Stomach (tissue), 9 donors: ENCODE data around the gene FYN. TPM values are rescaled to one million over a fixed set of nuclear protein-coding genes. Genes with fewer than 3 reads are reported as not detected.

Source experiments
- DNase-seq, 2 donors: peaks; one replicate each; pipeline versions ENCODE4 v3.0.0 to v3.0.0-alpha.2; 2013 to 2019
- H3K27ac ChIP-seq, 5 donors: fragments of 200-600 bp in 4 of 5; sonication (generic) in 4 of 5; one replicate each; pipeline ENCODE4 v1.5.1; 2013 to 2019; ENCODE audit warnings: mild to moderate bottlenecking in 1 of 5, moderate library complexity in 1 of 5
- H3K27me3 ChIP-seq, 3 donors: fragments of 200-600 bp; sonication (generic); one replicate each; pipeline ENCODE4 v1.5.1; 2017 to 2019; ENCODE audit warnings: mixed run types in 1 of 3
- H3K36me3 ChIP-seq, 4 donors: fragments of 200-600 bp; sonication (generic); 1 replicate in 3 of 4; 2 replicates in 1 of 4; pipeline ENCODE4 v1.5.1; 2016 to 2019
- H3K4me1 ChIP-seq, 4 donors: fragments of 200-600 bp; sonication (generic); one replicate each; pipeline ENCODE4 v1.5.1; 2016 to 2019
- H3K4me3 ChIP-seq, 4 donors: fragments of 200-600 bp; sonication (generic) in 3 of 4; one replicate each; pipeline ENCODE4 v1.5.1; 2016 to 2019; ENCODE audit warnings: mild to moderate bottlenecking in 1 of 4
- H3K9me3 ChIP-seq, 4 donors: fragments of 200-600 bp; sonication (generic); one replicate each; pipeline ENCODE4 v1.5.1; 2016 to 2019
- EP300 ChIP-seq: sonication (generic); formaldehyde crosslinking; IDR thresholded peaks from one replicate; pipeline ENCODE4 v1.6.1; 2017; ENCODE audit warnings: antibody characterized with exemption
- POLR2A ChIP-seq, 4 donors: fragments of 450-650 bp; IDR thresholded peaks; one replicate each; pipeline ENCODE4 v1.6.1; 2016; ENCODE audit warnings: antibody characterized with exemption in 4 of 4, control low read depth in 2 of 4, mild to moderate bottlenecking in 1 of 4, moderate library complexity in 1 of 4
- POLR2AphosphoS5 ChIP-seq, 3 donors: sonication (generic); formaldehyde crosslinking; IDR thresholded peaks; one replicate each; pipeline ENCODE4 v1.6.1; 2016; ENCODE audit warnings: antibody characterized with exemption in 3 of 3
- WGBS, 5 donors: extraction: QIAGEN DNeasy Blood & Tissue Kit in 3 of 5; methylation state at CpG; one replicate each; pipeline versions ENCODE4 v1.1.5 to v1.1.7; 2013 to 2018; 5-methylcytosine and 5-hydroxymethylcytosine counted together
- intact Hi-C: fragments of 100-400 bp; cut with DNase I; formaldehyde crosslinking; loops from one replicate; pipeline ENCODE4 v1.15.1; 2023; ENCODE audit warnings: low total_unique reads
- polyA plus RNA-seq, 3 donors: library from polyadenylated mRNA; stranded (reverse); fragments of 200-250 nt; gene quantifications; one replicate each; pipeline ENCODE4 v1.2.3, GENCODE V29; 2013
- total RNA-seq, 5 donors: library from RNA; depleted of rRNA; stranded (reverse); fragments of >200 nt; gene quantifications; one replicate each; pipeline versions ENCODE4 v1.1.0 to v1.2.3, GENCODE V29; 2014 to 2016
- TF ChIP-seq, protein P1 (sequence below), 7 experiments: fragments of 450-650 bp in 4 of 7; fragments of 200-600 bp in 3 of 7; sonication (generic) in 3 of 7; IDR thresholded peaks; one replicate each; pipeline ENCODE4 v1.5.1; 2016 to 2019; ENCODE audit warnings: antibody characterized with exemption in 7 of 7, control low read depth in 2 of 7, mild to moderate bottlenecking in 1 of 7
- donor health status: healthy with polysubstance abuse.
- donor health status: Bipolar disorder and iron deficiency.
- donor health status: healthy.

Gene FYN
- total and polyA plus RNA-seq, 8 donors: 8.4 to 146 (median 37.1) TPM

DNA sequence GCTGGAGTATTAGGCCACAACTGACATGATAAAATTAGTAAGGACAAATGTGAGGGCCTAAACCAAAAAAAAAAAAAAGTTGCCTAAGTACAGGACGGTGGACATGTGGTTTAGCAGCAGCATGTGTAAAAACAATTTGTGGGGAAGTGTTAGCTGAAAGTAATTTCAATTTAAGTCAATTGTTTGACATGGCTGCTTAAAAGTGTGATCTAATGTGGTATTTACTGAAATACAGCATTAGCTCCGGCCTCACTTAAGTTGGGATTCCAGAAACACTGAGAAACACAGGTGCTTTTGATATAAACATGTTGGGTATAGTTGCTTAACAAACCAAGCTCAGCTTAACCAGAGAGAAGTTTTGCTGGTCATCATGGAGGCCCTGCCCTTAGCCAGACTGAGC lies 119.7 kb downstream of the FYN start:
- H3K36me3 ChIP-seq: no peaks in the 10 kb centered on the region
- H3K4me1 ChIP-seq: peaks cover 0 to 28% (median 1%) of the 10 kb centered on the region in 4 donors
- H3K4me3 ChIP-seq: no peak overlapping the region
- TF ChIP-seq EP300 (no peak), POLR2A (IDR thresholded peaks at IDR 0.05) (no peak), POLR2AphosphoS5 (IDR thresholded peaks at IDR 0.05) (no peak)
- TF ChIP-seq, protein P1, sequence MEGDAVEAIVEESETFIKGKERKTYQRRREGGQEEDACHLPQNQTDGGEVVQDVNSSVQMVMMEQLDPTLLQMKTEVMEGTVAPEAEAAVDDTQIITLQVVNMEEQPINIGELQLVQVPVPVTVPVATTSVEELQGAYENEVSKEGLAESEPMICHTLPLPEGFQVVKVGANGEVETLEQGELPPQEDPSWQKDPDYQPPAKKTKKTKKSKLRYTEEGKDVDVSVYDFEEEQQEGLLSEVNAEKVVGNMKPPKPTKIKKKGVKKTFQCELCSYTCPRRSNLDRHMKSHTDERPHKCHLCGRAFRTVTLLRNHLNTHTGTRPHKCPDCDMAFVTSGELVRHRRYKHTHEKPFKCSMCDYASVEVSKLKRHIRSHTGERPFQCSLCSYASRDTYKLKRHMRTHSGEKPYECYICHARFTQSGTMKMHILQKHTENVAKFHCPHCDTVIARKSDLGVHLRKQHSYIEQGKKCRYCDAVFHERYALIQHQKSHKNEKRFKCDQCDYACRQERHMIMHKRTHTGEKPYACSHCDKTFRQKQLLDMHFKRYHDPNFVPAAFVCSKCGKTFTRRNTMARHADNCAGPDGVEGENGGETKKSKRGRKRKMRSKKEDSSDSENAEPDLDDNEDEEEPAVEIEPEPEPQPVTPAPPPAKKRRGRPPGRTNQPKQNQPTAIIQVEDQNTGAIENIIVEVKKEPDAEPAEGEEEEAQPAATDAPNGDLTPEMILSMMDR (IDR thresholded peaks at IDR 0.05): no peak
- H3K27ac ChIP-seq: peak overlapping the region in 4 of 5 donors; percentile 13 to 59 (median 46)
- H3K9me3 ChIP-seq: no peaks in the 10 kb centered on the region
- intact Hi-C loops: no loop called here
- WGBS, 5 donors: 72 to 84% (median 77%) methylated on average over 2 of the region's 2 CpGs
- H3K27me3 ChIP-seq: no peaks in the 10 kb centered on the region
- no peak for DNase-seq

DNA sequence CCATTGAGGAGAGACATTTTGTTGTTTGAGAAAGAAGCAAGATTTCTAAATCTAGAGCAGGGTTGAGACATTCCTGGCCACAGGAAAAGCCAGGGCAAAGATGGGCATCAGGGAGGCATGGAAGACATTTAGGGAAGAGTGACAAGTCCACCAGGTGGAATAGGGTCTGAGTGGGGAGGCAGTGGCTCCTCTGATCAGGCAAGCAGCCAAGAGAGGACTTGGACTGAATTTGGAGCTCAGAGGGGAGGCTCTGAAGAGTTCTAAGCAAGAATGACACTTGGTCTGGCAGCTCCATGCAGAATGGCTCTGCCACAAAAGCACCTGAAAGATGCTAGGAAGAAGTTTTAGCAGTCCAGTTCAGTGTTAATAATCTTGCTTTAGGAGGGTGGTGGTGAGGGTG lies 120.8 kb downstream of the FYN start:
- H3K36me3 ChIP-seq: no peaks in the 10 kb centered on the region
- intact Hi-C loops: no loop called here
- H3K4me1 ChIP-seq: peaks cover 0 to 35% (median 1%) of the 10 kb centered on the region in 4 donors
- H3K4me3 ChIP-seq: no peak overlapping the region
- H3K9me3 ChIP-seq: no peaks in the 10 kb centered on the region
- no peaks in the 10 kb centered on the region for H3K27me3 ChIP-seq
- no peak for TF ChIP-seq POLR2A (IDR thresholded peaks at IDR 0.05)
- no peak for TF ChIP-seq EP300
- no peak for TF ChIP-seq POLR2AphosphoS5 (IDR thresholded peaks at IDR 0.05)
- TF ChIP-seq, protein P1 (IDR thresholded peaks at IDR 0.05): no peak
- H3K27ac ChIP-seq: peak overlapping the region in 2 of 5 donors; percentile 52 to 59
- no peak for DNase-seq

DNA sequence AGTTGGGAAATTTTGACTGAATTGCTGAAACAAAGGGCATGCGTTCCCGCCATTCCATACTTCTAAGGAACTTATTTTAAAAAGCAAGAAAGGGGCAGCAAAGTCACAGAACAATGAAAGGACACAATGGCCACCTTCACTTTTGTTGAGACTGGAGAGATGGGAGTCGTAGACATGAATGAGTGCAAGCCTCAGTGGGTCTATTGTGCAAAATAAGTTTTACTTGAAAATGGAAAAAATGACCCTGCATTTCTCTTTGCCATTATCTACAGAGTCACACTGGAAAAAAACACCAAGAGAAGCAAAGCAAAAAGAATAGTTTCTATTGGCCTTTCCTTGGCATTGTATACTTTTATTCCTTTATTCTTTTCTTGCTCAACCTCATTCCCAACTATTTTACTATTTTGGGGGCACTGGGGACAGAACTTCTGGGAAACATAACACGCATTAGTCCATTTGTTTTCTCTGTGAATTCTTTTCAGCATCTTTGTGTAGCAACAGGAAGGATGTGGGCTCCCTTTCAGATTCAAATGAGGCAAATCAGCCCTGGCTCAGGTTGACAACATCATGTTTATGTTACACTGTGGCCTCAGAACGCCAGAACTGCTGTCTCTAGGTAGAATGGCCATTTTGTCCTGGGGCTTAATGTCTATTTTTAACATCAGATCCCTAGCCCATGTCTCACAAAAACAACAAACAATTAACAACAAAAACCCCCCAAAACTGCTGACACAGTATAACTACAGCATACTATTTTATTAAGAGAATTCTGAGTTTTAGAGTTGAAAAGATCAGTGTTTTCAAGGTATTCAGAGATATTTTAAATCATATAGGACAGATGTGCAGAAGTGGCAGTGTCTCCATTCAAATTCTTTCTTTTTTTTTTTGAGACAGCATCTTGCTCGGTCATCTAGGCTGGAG lies 122.2 kb downstream of the FYN start:
- no peak for TF ChIP-seq POLR2A (IDR thresholded peaks at IDR 0.05)
- TF ChIP-seq POLR2AphosphoS5 (IDR thresholded peaks at IDR 0.05): peak in 1 of 3 donors; percentile 8
- no peaks in the 10 kb centered on the region for H3K27me3 ChIP-seq
- H3K27ac ChIP-seq: peak overlapping the region; percentile 47 to 69 (median 56)
- peak in 1 of 2 donors; percentile 68 for DNase-seq
- 78 to 86% (median 84%) methylated on average over 6 of the region's 6 CpGs for WGBS, 5 donors
- no peak overlapping the region for H3K4me3 ChIP-seq
- H3K9me3 ChIP-seq: no peaks in the 10 kb centered on the region
- intact Hi-C loops: no loop called here
- H3K36me3 ChIP-seq: no peaks in the 10 kb centered on the region
- H3K4me1 ChIP-seq: peaks cover 0 to 39% (median 4%) of the 10 kb centered on the region in 4 donors

DNA sequence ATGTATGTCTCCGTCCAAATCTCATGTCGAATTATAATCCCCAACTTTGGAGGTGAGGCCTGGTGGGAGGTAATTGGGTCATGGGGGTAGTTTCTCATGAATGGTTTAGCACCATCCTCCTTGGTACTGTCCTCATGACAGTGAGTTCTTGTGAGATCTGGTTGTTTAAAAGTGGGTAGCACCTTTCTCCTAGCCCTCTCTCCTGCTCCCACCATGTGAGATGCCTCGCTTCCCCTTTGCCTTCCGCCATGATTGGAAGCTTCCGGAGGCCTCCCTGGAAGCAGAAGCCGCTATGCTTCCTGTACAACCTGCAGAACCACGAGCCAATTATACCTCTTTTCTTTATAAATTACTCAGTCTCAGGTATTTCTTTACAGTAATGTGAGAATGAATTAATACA lies 123.1 kb downstream of the FYN start:
- Histone ChIP-seq H3K9me3 (no peaks in the 10 kb centered on the region), H3K4me1 (peaks cover 0 to 46% (median 7%) of the 10 kb centered on the region in 4 donors), H3K4me3 (no peak overlapping the region), H3K36me3 (no peaks in the 10 kb centered on the region), H3K27me3 (no peaks in the 10 kb centered on the region), H3K27ac (peak overlapping the region in 4 of 5 donors; percentile 9 to 59 (median 30))
- WGBS, 5 donors: 87 to 94% (median 93%) methylated on average over 7 of the region's 7 CpGs
- DNase-seq: no peak
- intact Hi-C loops: no loop called here
- no peak for TF ChIP-seq POLR2A (IDR thresholded peaks at IDR 0.05)
- no peak for TF ChIP-seq EP300
- TF ChIP-seq, protein P1 (IDR thresholded peaks at IDR 0.05): no peak
- no peak for TF ChIP-seq POLR2AphosphoS5 (IDR thresholded peaks at IDR 0.05)
